Nephron (organoid): ENCODE data around the gene IRF6.

Experiments
- H3K27ac Mint-ChIP-seq, 3 experiments: 2 replicates each; pipeline ENCODE4 v1.8.0; 2020; ENCODE audit warnings: mixed read lengths in 3 of 3, mild to moderate bottlenecking in 2 of 3, moderate library complexity in 1 of 3
- H3K27me3 Mint-ChIP-seq: 2 replicates; pipeline ENCODE4 v1.8.0; 2021; ENCODE audit warnings: low read depth, mild to moderate bottlenecking, moderate library complexity, mixed read lengths
- H3K36me3 Mint-ChIP-seq: 2 replicates; pipeline ENCODE4 v1.8.0; 2020; ENCODE audit warnings: low read depth, mixed read lengths
- H3K4me1 Mint-ChIP-seq: 2 replicates; pipeline ENCODE4 v1.8.0; 2020; ENCODE audit warnings: mixed read lengths
- H3K4me3 Mint-ChIP-seq, 3 experiments: 2 replicates each; pipeline ENCODE4 v1.8.0; 2020; ENCODE audit warnings: mild to moderate bottlenecking in 3 of 3, mixed read lengths in 3 of 3, moderate library complexity in 2 of 3
- H3K9me3 Mint-ChIP-seq: 2 replicates; pipeline ENCODE4 v1.8.0; 2020; ENCODE audit warnings: mixed read lengths
- TF ChIP-seq, protein P1 (sequence below), 3 experiments: fragments of 200-600 bp; sonication (generic); IDR thresholded peaks; one replicate each; pipeline ENCODE4 v1.5.0; 2021; ENCODE audit warnings: antibody characterized with exemption in 3 of 3; ENCODE audit not compliant: unreplicated experiment in 3 of 3

IRF6 gene

DNA sequence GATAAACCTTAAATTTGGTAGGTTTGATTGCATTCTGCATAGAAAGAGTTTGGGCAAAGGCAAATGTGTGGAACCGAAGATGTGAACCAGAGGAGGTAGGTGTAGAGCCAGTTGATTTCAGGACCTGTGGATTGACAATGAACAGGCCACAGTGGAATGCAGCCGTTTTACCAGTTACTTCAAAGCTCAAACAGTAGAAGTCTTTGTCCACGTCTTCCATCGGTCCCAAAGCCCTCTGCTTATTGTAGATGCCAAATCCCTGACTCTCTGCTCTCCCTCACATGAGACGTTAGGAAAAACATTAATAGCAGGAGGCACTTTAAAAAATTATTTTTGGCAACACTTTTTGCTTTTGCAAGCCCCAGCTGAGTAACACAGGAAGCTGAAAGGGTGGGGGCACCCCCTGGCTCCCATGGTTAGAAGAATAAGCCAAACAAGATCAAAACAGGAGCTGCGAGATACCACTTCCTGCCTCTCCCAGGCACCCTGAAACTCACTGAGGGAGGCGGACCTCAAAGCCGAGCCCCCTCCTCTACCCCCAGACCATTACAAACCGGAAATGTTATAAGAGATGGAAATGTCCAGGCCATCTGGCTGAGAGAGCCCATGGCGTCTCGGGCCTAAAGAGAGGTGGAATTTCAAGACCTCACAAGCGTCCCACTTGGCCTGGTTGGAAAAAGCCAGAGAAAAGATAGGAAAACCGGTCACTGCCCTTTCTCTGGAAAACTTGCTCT, 36.6 kb downstream of the IRF6 start:
- Mint-ChIP-seq H3K36me3 (no peaks in the 10 kb centered on the region), H3K27me3 (peaks cover 7% of the 10 kb centered on the region), H3K4me1 (peaks cover 10% of the 10 kb centered on the region), H3K9me3 (no peaks in the 10 kb centered on the region), H3K4me3 (peak overlapping the region in 1 of 3 experiments; percentile 8), H3K27ac (peak overlapping the region in 1 of 3 experiments; percentile 85)
- TF ChIP-seq, protein P1, sequence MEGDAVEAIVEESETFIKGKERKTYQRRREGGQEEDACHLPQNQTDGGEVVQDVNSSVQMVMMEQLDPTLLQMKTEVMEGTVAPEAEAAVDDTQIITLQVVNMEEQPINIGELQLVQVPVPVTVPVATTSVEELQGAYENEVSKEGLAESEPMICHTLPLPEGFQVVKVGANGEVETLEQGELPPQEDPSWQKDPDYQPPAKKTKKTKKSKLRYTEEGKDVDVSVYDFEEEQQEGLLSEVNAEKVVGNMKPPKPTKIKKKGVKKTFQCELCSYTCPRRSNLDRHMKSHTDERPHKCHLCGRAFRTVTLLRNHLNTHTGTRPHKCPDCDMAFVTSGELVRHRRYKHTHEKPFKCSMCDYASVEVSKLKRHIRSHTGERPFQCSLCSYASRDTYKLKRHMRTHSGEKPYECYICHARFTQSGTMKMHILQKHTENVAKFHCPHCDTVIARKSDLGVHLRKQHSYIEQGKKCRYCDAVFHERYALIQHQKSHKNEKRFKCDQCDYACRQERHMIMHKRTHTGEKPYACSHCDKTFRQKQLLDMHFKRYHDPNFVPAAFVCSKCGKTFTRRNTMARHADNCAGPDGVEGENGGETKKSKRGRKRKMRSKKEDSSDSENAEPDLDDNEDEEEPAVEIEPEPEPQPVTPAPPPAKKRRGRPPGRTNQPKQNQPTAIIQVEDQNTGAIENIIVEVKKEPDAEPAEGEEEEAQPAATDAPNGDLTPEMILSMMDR (IDR thresholded peaks at IDR 0.05; ENCODE audit: unreplicated experiment in 3 of 3): no peak

GRCh38 chr1:209768354-209768774, 37.6 kb downstream of the IRF6 start:
- peaks cover 10% of the 10 kb centered on the region for H3K4me1 Mint-ChIP-seq
- H3K27ac Mint-ChIP-seq: no peak overlapping the region
- peaks cover 14% of the 10 kb centered on the region for H3K27me3 Mint-ChIP-seq
- H3K9me3 Mint-ChIP-seq: no peaks in the 10 kb centered on the region
- H3K36me3 Mint-ChIP-seq: no peaks in the 10 kb centered on the region
- H3K4me3 Mint-ChIP-seq: no peak overlapping the region
- TF ChIP-seq, protein P1 (IDR thresholded peaks at IDR 0.05; ENCODE audit: unreplicated experiment in 3 of 3): no peak

DNA sequence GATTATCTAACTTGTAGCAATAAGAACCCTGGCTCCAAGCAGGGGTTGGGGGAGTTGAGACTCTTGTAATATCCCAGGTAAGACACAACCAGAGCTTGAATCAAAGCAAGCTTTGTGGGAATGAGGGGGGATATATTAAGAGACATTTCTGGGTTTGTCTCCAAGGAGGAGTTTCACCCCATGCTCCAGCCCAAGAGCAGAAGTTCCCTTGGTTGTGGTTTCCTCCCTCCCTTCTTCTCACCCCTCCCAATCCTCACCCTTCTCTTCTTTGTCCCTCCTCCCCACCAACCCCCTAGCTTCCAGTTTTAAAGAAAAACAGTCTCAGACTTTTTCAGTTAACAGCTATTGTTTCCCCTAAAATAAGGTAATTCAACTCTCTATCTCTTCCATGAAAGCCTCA, 38.2 kb downstream of the IRF6 start:
- H3K27ac Mint-ChIP-seq: no peak overlapping the region
- peaks cover 19% of the 10 kb centered on the region for H3K27me3 Mint-ChIP-seq
- peaks cover 10% of the 10 kb centered on the region for H3K4me1 Mint-ChIP-seq
- no peaks in the 10 kb centered on the region for H3K36me3 Mint-ChIP-seq
- no peak overlapping the region for H3K4me3 Mint-ChIP-seq
- TF ChIP-seq, protein P1 (IDR thresholded peaks at IDR 0.05; ENCODE audit: unreplicated experiment in 3 of 3): no peak
- H3K9me3 Mint-ChIP-seq: no peaks in the 10 kb centered on the region

DNA sequence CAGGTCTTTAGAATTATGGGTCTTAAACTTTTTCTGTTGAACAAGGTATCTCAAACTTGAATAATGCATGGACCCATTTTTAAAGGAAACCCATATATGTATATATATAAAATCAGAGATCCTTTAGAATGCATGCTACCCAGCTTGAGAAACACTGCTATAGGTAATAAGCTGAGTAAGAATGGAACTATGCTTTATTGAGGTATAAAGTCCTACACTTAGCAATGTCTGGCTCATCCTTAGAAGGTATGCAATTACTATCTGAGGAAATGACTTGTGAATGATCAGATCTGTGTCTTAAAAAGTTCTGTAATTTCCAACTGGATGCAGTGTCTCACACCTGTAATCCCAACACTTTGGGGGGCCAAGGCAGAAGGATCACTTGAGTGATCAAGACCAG, 38.8 kb downstream of the IRF6 start:
- H3K9me3 Mint-ChIP-seq: no peaks in the 10 kb centered on the region
- no peak overlapping the region for H3K27ac Mint-ChIP-seq
- TF ChIP-seq, protein P1 (IDR thresholded peaks at IDR 0.05; ENCODE audit: unreplicated experiment in 3 of 3): no peak
- H3K27me3 Mint-ChIP-seq: peaks cover 23% of the 10 kb centered on the region
- H3K36me3 Mint-ChIP-seq: no peaks in the 10 kb centered on the region
- H3K4me1 Mint-ChIP-seq: peaks cover 10% of the 10 kb centered on the region
- no peak overlapping the region for H3K4me3 Mint-ChIP-seq

DNA sequence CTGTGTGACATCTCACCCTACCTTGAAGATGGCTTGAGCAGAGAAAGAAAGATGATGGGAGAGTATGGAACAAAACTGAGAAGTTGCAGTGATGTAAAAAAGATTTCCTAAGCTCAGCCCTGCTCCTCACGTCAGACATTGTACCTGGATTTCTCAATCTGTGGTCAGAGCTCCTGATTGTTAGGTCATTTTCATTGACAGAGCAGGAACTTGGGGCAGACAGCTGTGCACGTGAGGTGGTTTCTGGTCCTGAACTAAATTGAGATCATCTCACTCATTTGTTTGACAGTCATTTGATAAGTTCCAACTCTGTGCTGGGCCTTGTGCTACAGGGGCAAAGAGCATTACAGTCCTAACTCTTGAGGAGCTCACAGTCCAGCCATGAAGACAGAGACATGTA, 39.9 kb downstream of the IRF6 start:
- Mint-ChIP-seq H3K27me3 (peaks cover 31% of the 10 kb centered on the region), H3K9me3 (no peaks in the 10 kb centered on the region), H3K36me3 (no peaks in the 10 kb centered on the region), H3K4me3 (no peak overlapping the region), H3K4me1 (peaks cover 10% of the 10 kb centered on the region), H3K27ac (no peak overlapping the region)
- TF ChIP-seq, protein P1 (IDR thresholded peaks at IDR 0.05; ENCODE audit: unreplicated experiment in 3 of 3): no peak
